WERI-Rb-1 (cell line): Measurements from ENCODE around the gene RASA3.

Experiments used
- DNase-seq: peaks from one replicate; pipeline ENCODE4 v3.0.0-alpha.2; 2020
- H3K27ac ChIP-seq: fragments of 250-450 bp; sonication (Bioruptor Pico); 2 replicates; pipeline ENCODE4 v1.5.1; 2020; ENCODE audit warnings: mild to moderate bottlenecking, moderate library complexity
- H3K27me3 ChIP-seq: fragments of 250-450 bp; sonication (Bioruptor Pico); 2 replicates; pipeline ENCODE4 v1.5.1; 2021; ENCODE audit warnings: mild to moderate bottlenecking, low read depth, moderate library complexity; ENCODE audit not compliant: insufficient read depth, severe bottlenecking
- H3K36me3 ChIP-seq: fragments of 250-450 bp; sonication (Bioruptor Pico); 2 replicates; pipeline ENCODE4 v1.5.1; 2020; ENCODE audit warnings: mild to moderate bottlenecking, moderate library complexity
- H3K4me3 ChIP-seq: 2 replicates; pipeline ENCODE4 v1.5.1; 2011; ENCODE audit warnings: low read depth, mild to moderate bottlenecking, control low read depth, low read length
- H3K9me3 ChIP-seq: fragments of 250-450 bp; sonication (Bioruptor Pico); 2 replicates; pipeline ENCODE4 v1.5.1; 2021; ENCODE audit warnings: mild to moderate bottlenecking, moderate library complexity; ENCODE audit not compliant: severe bottlenecking
- CTCF ChIP-seq: IDR thresholded peaks from 2 replicates; pipeline ENCODE4 v1.5.1; 2011; ENCODE audit warnings: low read depth, mild to moderate bottlenecking, control low read depth, inconsistent platforms, low read length

The RASA3 gene

GRCh38 chr13:113936166-113936965, 196.1 kb downstream of the RASA3 start:
- no peak for TF ChIP-seq CTCF
- Histone ChIP-seq H3K36me3 (no peaks in the 10 kb centered on the region), H3K9me3 (no peaks in the 10 kb centered on the region), H3K4me3 (no peak overlapping the region), H3K27ac (no peak overlapping the region), H3K27me3 (no peaks in the 10 kb centered on the region)
- no peak for DNase-seq

GRCh38 chr13:113935001-113935844, 197.2 kb downstream of the RASA3 start:
- TF ChIP-seq CTCF: no peak
- H3K4me3 ChIP-seq: no peak overlapping the region
- no peak overlapping the region for H3K27ac ChIP-seq
- H3K9me3 ChIP-seq: no peaks in the 10 kb centered on the region
- no peaks in the 10 kb centered on the region for H3K27me3 ChIP-seq
- no peak for DNase-seq
- H3K36me3 ChIP-seq: no peaks in the 10 kb centered on the region

GRCh38 chr13:113934576-113934975, 197.8 kb downstream of the RASA3 start:
- DNase-seq: no peak
- H3K27me3 ChIP-seq: no peaks in the 10 kb centered on the region
- H3K36me3 ChIP-seq: no peaks in the 10 kb centered on the region
- H3K4me3 ChIP-seq: no peak overlapping the region
- H3K27ac ChIP-seq: no peak overlapping the region
- no peaks in the 10 kb centered on the region for H3K9me3 ChIP-seq
- TF ChIP-seq CTCF: no peak

- no peak for DNase-seq
- Histone ChIP-seq H3K27ac (no peak overlapping the region), H3K36me3 (no peaks in the 10 kb centered on the region), H3K9me3 (no peaks in the 10 kb centered on the region), H3K4me3 (no peak overlapping the region), H3K27me3 (no peaks in the 10 kb centered on the region)
- no peak for TF ChIP-seq CTCF
These were observed 198.5 kb downstream of the RASA3 start for GRCh38 chr13:113933901-113934300.

- DNase-seq: no peak
These were observed 200.5 kb downstream of the RASA3 start for GRCh38 chr13:113931841-113932459.

More at GRCh38 chr13:113931841-113932459, 200.5 kb downstream of the RASA3 start:
- H3K27me3 ChIP-seq: no peaks in the 10 kb centered on the region
- no peaks in the 10 kb centered on the region for H3K9me3 ChIP-seq
- no peak overlapping the region for H3K4me3 ChIP-seq
- H3K36me3 ChIP-seq: no peaks in the 10 kb centered on the region
- H3K27ac ChIP-seq: no peak overlapping the region
- no peak for TF ChIP-seq CTCF
